Gastrocnemius medialis (tissue), 4 donors: ENCODE results near the gene FGF1.

Experiments
- POLR2A ChIP-seq, 2 donors: fragments of 450-650 bp; IDR thresholded peaks; one replicate each; pipeline ENCODE4 v1.6.1; 2017; ENCODE audit warnings: antibody characterized with exemption in 2 of 2, mild to moderate bottlenecking in 2 of 2, moderate library complexity in 2 of 2
- TF ChIP-seq, protein P1 (sequence below), 5 experiments: fragments of 450-650 bp in 3 of 5; fragments of 200-600 bp in 2 of 5; sonication (generic) in 2 of 5; IDR thresholded peaks in 4 of 5; conservative IDR thresholded peaks in 1 of 5; 1 replicate in 4 of 5; 2 replicates in 1 of 5; pipeline ENCODE4 v1.5.1; 2016 to 2019; ENCODE audit warnings: antibody characterized with exemption in 5 of 5, mild to moderate bottlenecking in 3 of 5, moderate library complexity in 3 of 5

DNA sequence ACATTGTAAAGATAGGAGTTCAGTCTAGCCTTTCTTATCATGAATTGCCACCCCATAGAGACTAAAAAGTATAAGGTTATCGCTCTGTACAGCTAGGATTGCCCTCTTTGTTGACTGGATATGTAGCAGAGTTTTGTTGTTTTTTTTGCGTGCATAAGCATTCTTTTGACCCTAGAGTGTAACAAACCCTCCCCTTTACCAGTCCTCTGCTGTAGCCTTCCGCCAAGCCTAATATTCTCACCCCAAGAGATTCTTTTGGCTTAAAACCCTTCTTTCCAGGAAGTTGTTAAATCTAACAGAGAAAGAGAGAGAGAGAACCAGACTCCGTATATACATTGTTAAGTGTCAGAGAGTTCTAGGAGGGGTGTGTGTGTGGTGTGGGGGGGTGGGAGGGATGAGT, 113.9 kb downstream of the FGF1 start:
- no peak for TF ChIP-seq POLR2A (IDR thresholded peaks at IDR 0.05)
- TF ChIP-seq, protein P1, sequence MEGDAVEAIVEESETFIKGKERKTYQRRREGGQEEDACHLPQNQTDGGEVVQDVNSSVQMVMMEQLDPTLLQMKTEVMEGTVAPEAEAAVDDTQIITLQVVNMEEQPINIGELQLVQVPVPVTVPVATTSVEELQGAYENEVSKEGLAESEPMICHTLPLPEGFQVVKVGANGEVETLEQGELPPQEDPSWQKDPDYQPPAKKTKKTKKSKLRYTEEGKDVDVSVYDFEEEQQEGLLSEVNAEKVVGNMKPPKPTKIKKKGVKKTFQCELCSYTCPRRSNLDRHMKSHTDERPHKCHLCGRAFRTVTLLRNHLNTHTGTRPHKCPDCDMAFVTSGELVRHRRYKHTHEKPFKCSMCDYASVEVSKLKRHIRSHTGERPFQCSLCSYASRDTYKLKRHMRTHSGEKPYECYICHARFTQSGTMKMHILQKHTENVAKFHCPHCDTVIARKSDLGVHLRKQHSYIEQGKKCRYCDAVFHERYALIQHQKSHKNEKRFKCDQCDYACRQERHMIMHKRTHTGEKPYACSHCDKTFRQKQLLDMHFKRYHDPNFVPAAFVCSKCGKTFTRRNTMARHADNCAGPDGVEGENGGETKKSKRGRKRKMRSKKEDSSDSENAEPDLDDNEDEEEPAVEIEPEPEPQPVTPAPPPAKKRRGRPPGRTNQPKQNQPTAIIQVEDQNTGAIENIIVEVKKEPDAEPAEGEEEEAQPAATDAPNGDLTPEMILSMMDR (IDR thresholded peaks at IDR 0.05 in 4 of 5, conservative IDR thresholded peaks at IDR 0.05 in 1 of 5) = no peak
